SH-SY5Y (cell line): ENCODE data around the gene SYNGAP1.

Experiments
- GATA2 ChIP-seq: IDR thresholded peaks from 2 replicates; pipeline ENCODE4 v1.6.1; 2011; ENCODE audit warnings: mild to moderate bottlenecking, low read depth, low read length
- GATA3 ChIP-seq: IDR thresholded peaks from 2 replicates; pipeline ENCODE4 v1.6.1; 2011; ENCODE audit warnings: low read depth, mild to moderate bottlenecking, low read length, moderate library complexity

GRCh38 chr6:33424855-33425667 lies 5.2 kb downstream of the SYNGAP1 start:
- TF ChIP-seq GATA2 (no peak), GATA3 (no peak)
